Superior temporal gyrus (tissue), 1 donor: Measurements from ENCODE around the gene SMARCA2.
A peak's percentile ranks its signal among the peaks of the same experiment; 100 is the strongest.

ENCODE experiments used
- DNase-seq: peaks from one replicate; pipeline ENCODE4 v3.0.0-alpha.2; 2016; ENCODE audit errors: extremely low spot score

SMARCA2 gene

DNA sequence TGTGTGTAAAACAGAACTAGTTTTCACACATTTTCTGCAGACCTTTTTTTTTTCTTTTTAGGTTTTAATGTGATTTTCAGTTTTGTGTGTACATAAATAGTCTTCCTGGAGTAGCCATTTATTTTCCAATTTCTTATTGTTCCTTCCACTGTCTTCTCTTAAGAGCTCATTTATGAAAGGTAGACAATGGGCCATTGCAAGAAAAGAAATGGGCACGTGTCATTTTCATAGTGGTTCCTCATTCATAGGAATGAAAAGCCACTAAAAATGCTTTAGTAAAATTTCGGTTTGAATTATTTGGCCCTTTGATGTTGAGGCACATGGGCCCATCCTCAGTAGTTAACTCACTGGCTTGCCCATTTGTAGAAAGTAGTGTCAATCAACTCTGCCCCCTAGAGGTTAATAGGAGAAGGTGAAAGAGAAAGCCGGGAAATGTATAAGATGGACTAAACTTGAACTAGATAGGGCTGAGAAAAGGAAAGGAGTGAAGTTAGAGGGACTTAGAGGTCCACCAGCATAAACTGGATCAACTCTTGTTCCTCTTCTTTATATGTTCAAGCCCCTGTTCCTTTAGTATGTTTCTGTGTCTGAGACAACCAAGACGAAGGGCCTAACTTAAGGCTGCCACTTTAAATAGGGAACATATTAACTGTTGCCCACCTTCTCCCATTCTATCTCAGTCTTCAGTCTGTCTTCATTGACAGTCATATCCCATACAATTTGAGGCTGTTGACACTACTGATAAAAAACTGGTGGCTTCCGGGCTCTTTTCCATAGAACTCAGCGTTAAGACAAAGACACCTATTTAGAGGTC is 72.6 kb downstream of the SMARCA2 start:
- peak; percentile 68 for DNase-seq

- no peak for DNase-seq
Observed at GRCh38 chr9:2093920-2094597, 78.9 kb downstream of the SMARCA2 start.

- DNase-seq, result no peak
Observed at GRCh38 chr9:2096376-2096970, 81.3 kb downstream of the SMARCA2 start.

DNA sequence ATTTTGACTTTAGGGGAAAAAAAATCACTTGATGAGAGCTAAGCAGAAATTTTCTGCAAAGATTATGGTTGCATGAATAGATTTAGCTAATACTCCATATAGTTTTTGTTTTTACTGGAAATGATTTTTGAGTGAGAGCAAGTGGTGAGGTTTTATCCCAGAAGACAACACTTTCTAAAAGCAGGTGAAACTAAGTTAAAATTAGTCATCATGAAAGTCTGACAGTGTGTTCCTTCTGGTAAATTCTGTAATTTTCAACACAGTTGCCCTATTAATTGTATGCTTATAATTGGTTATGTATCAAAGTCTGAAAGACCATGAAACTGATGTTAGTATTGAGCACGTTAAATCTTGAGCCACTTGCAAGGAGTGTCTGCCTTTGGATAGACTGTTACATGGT is 91.5 kb downstream of the SMARCA2 start:
- DNase-seq, result no peak

- no peak for DNase-seq
Observed at GRCh38 chr9:2107906-2108451, 92.8 kb downstream of the SMARCA2 start.

GRCh38 chr9:2109069-2109650 is 94.0 kb downstream of the SMARCA2 start:
- no peak for DNase-seq

DNA sequence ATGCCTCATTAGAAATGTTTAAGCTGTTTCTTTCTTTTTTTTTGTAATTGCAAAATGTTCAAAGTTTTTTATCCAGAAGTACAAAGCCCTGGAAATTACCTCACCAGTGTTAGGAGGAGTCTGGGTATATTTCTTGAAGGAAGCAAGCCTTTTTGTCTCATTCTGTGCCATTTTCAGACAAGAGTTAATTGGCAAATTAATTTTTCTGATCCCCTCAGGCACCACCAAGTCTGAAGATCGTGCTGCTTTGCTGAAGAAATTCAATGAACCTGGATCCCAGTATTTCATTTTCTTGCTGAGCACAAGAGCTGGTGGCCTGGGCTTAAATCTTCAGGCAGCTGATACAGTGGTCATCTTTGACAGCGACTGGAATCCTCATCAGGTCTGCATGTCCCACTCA is 94.9 kb downstream of the SMARCA2 start:
- DNase-seq, result no peak

- DNase-seq, result no peak
Observed at GRCh38 chr9:2116073-2116472, 100.9 kb downstream of the SMARCA2 start.

GRCh38 chr9:2117527-2117926 is 102.4 kb downstream of the SMARCA2 start:
- DNase-seq, result no peak

DNA sequence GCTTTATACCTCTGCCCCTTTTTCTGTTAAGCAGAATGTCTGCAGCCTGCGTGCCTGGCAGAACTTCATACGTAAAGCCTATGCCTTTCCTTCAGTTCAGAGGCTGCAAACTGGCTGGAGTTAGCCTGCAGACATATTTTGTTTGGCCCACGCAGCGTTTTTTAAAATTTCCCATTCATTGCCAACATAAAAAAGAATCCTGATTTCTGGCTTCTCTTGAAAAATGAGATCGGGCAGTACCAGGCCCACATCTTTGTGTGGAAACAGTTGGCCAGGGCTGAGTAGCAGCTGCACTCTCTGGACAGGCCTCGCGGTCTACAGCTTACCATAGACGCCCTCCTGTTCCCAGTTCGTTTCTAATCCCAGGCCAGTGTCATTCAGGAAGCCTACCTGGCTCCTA is 104.4 kb downstream of the SMARCA2 start:
- no peak for DNase-seq

DNA sequence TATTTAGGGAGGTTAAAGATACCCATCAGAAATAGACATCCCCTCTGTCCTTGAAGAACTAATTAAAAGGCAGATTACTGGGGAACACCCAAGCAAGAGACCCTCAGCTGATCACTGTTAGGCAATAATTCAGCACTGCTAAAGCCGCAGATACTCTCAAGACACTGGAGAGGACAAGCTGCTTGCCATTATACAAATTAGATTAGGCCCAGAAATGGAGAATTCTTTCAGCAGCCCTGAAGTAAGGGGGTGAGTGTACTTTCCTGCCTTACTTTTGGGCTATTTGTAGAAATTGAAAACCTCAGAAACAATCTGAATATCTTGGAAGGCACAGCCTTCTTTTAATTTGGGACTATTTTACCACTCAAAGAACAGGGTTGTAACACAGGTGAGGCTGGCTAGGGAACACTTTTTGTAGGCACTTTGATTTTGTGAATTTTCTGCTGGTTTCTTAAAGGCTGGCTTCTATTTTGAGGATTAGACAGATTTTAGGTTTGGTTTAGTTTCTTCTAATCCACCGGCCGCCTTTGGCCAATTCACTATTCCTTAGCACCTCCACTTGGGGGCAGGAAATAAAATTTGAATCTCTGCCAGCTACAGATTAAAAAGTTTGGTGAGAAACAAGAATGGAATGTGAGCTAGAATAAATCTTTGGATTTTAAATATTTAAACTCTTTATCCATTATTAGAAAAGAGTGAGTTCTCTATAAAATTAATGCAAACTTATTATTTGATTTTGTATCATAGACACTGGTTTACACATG is 106.0 kb downstream of the SMARCA2 start:
- DNase-seq, result no peak

- DNase-seq, result no peak
Observed at GRCh38 chr9:2122299-2122698, 107.2 kb downstream of the SMARCA2 start.

DNA sequence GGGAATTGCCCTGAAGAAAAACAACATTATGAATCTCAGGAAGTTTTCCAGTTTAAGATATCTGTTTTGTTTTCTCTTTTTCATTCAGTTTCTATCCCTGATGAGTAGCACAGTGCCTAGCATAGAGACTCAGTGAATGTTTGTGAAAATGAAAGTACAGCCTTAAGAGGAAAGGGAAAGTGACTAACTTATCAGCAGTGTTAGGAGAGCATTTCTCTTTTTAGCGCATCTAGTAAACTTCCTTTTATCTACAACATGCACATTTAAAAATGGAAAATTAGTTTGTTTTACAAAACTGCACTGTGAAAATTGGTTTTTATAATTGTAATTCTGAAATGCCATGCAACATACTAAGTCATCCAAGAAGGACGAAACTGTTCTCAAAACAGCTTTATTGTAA is 110.8 kb downstream of the SMARCA2 start:
- peak; percentile 53 for DNase-seq

DNA sequence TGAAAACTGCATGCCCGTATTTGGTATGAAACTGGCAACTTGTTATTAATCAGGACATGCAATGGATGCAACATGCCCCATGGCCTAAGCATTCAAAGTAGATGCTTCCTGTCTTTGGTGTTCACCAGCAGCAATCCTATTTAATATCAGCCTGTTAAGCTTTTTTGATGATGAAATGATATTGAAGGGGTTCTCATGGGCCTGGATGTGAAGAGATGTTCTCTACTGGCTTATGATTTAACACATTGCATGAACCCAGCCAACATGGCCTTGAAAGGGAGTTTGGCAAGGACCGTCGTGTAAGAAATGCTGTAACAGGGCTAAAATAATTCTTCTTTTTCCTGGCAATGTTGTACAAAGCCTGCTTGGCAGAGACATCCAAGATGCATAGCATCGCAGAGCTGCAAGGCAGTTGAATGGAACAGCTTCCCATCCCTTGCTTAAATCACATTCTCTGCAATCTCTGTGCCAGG is 111.2 kb downstream of the SMARCA2 start:
- peak; percentile 74 for DNase-seq

- no peak for DNase-seq
Observed at GRCh38 chr9:2127486-2127885, 112.3 kb downstream of the SMARCA2 start.

DNA sequence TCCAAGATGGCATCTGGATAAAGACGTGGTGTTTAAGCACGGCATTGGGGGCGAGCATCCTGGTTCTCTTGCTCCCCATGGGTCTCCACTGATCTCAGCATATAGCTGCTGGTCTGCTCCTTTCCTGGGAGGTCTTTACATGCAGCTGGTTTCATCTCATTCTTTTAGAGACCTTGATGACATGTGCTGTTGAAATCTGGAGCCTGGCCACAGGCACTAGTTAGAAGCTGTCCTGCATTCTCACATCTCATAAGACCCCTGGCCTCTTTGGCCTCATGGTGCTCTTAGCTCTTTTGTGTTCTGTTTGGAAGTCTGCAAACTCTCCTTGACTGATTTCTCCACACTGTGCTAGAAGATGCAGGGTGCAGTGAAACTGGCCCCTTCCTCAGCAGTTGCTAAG is 113.0 kb downstream of the SMARCA2 start:
- no peak for DNase-seq

- no peak for DNase-seq
Observed at GRCh38 chr9:2128618-2129017, 113.5 kb downstream of the SMARCA2 start.

DNA sequence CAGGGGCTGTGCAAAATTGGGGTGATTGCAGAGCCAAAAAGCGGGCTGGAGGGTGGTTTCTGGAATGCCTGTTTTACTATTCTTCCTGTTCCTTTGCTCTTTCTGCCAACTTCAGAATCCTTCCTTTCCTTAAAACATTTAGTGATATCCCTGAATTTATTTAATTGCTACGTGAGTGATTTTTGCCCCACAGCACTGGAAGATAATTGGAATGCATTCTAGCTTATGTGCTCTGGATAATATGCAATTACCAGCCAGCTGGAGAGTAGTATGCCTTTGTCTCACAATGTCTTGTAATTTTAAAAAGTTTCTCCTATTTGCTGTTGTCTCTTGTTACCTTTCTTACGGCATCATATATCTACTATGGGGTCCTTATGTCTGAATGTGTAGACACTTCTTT is 115.8 kb downstream of the SMARCA2 start:
- DNase-seq, result no peak

DNA sequence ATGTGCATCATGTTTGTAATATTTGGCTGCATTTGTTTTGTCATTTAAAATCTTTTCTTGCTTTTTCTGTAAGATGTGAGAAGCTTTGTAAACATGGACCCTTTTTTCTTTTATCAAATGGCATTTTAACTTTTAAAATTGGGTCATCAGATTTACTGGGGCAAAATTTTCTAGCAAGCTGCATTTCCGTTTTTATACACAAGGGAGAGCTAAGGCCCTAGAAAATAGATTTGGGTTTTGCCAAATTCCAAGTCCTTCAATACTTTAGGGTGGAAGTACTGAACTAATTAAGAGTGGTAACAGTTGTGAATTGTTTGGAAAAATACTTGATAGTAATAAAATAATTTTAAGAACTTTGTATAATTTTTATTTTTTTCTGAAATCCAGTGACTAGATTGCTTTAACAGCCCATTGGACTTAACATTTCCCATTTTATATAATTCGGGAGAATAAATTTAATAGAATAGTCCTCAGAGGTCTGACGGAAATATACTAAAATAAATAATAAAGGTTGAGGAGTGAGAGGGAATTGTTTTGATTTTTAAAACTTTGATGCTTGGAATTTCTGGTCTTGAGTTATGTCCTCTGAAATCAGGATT is 117.4 kb downstream of the SMARCA2 start:
- DNase-seq, result peak; percentile 78

GRCh38 chr9:2134391-2134790 is 119.2 kb downstream of the SMARCA2 start:
- no peak for DNase-seq

GRCh38 chr9:2138646-2139045 is 123.5 kb downstream of the SMARCA2 start:
- no peak for DNase-seq
